CD4-positive, alpha-beta T cell (primary cell): Measurements from ENCODE around the gene TP53INP2. TPM values are rescaled to one million over a fixed set of nuclear protein-coding genes. Genes with fewer than 3 reads are reported as not detected.
A peak's percentile ranks its signal among the peaks of the same experiment; 100 is the strongest.

Experiments
- ATAC-seq: fragments of 200-7000 bp; cut with Tn5 transposase; one replicate; pipeline ENCODE4 v1.10.0; 2022; ENCODE audit warnings: mild to moderate bottlenecking; ENCODE audit not compliant: poor library complexity
- CTCF ChIA-PET: fragments of 350-600 bp; sonication (Branson Sonifier 250); formaldehyde crosslinking; loops from one replicate; lab custom pipeline; 2021; ENCODE audit warnings: antibody characterized with exemption, inconsistent platforms; lab: Charles Lee
- POLR2A ChIA-PET: fragments of 350-600 bp; sonication (Branson Sonifier 250); formaldehyde crosslinking; loops from one replicate; lab custom pipeline; 2021; ENCODE audit warnings: antibody characterized with exemption, inconsistent platforms; lab: Charles Lee
- DNase-seq, 14 experiments: peaks; one replicate each; pipeline ENCODE4 v3.0.0-alpha.2; 2013 to 2020; ENCODE audit warnings: mixed read lengths in 2 of 14
- H3K27ac ChIP-seq, 2 donors: one replicate each; pipeline versions ENCODE4 v1.5.1 to v1.7.0; 2013; ENCODE audit warnings: low read length in 2 of 2, low read depth in 1 of 2, mild to moderate bottlenecking in 1 of 2
- H3K27me3 ChIP-seq, 2 experiments: 1 replicate in 1 of 2; 2 replicates in 1 of 2; pipeline versions ENCODE4 v1.6.1 to v1.7.0; 2013; ENCODE audit warnings: low read length in 2 of 2, control low read depth in 1 of 2, mild to moderate bottlenecking in 1 of 2, moderate library complexity in 1 of 2; ENCODE audit not compliant: insufficient read depth in 2 of 2, control insufficient read depth in 1 of 2
- H3K36me3 ChIP-seq: one replicate; pipeline ENCODE4 v1.6.1; 2013; ENCODE audit warnings: low read length, control low read depth; ENCODE audit not compliant: insufficient read depth
- H3K4me1 ChIP-seq: one replicate; pipeline ENCODE4 v1.6.1; 2013; ENCODE audit warnings: low read length, control low read depth; ENCODE audit not compliant: insufficient read depth
- H3K4me3 ChIP-seq: one replicate; pipeline ENCODE4 v1.5.1; 2013; ENCODE audit warnings: mild to moderate bottlenecking, low read length, moderate library complexity
- H3K9me3 ChIP-seq, 2 experiments: 1 replicate in 1 of 2; 2 replicates in 1 of 2; pipeline versions ENCODE4 v1.6.1 to v1.7.0; 2013; ENCODE audit warnings: low read length in 2 of 2, mild to moderate bottlenecking in 2 of 2, control low read depth in 1 of 2, moderate library complexity in 1 of 2; ENCODE audit not compliant: control insufficient read depth in 1 of 2, insufficient read depth in 1 of 2
- H3K27ac Mint-ChIP-seq: one replicate; pipeline ENCODE4 v1.8.0; 2020; ENCODE audit warnings: mixed read lengths
- H3K27me3 Mint-ChIP-seq: one replicate; pipeline ENCODE4 v1.8.0; 2021; ENCODE audit warnings: mixed read lengths
- H3K36me3 Mint-ChIP-seq: one replicate; pipeline ENCODE4 v1.8.0; 2021; ENCODE audit warnings: low read depth, mixed read lengths
- H3K4me1 Mint-ChIP-seq: one replicate; pipeline ENCODE4 v1.8.0; 2021; ENCODE audit warnings: low read depth, mixed read lengths
- H3K4me3 Mint-ChIP-seq: one replicate; pipeline ENCODE4 v1.8.0; 2020; ENCODE audit warnings: mild to moderate bottlenecking, mixed read lengths
- H3K9me3 Mint-ChIP-seq: one replicate; pipeline ENCODE4 v1.8.0; 2020; ENCODE audit warnings: mixed read lengths
- CTCF ChIP-seq: fragments of 200-600 bp; IDR thresholded peaks from one replicate; pipeline ENCODE4 v1.8.0; 2022; ENCODE audit warnings: antibody characterized with exemption, mild to moderate bottlenecking
- intact Hi-C, 2 experiments: fragments of 100-400 bp; cut with DNase I in 1 of 2; cut with micrococcal nuclease in 1 of 2; formaldehyde crosslinking; loops; one replicate each; pipeline versions ENCODE4 v1.15.1 to v1.9.0; 2023 to 2025; cut with DNase I, micrococcal nuclease
- total RNA-seq, 174 experiments: library from RNA in 2 of 174; stranded (reverse) in 2 of 174; gene quantifications; one replicate each; pipeline ENCODE4 v1.2.3 and lab custom pipeline; 2021 to 2026

Gene TP53INP2
- total RNA-seq, 2 experiments from 2014 or later = 65.8 to 72.7 TPM

GRCh38 chr20:34703061-34703423 lies 1.1 kb upstream of the TP53INP2 start:
- no peak for DNase-seq
- H3K27me3 Mint-ChIP-seq = peaks cover 13% of the 10 kb centered on the region
- H3K36me3 Mint-ChIP-seq = peaks cover 14% of the 10 kb centered on the region
- peaks cover 22% of the 10 kb centered on the region for H3K4me1 ChIP-seq
- no peaks in the 10 kb centered on the region for H3K36me3 ChIP-seq
- no peak overlapping the region for H3K27ac ChIP-seq
- TF ChIP-seq CTCF = no peak
- H3K4me1 Mint-ChIP-seq = peaks cover 29% of the 10 kb centered on the region
- intact Hi-C loops = loop anchor here (5.0 to 10.0 kb wide), 2 partner anchors 146 to 588 kb away; partner anchors contain the start of genes EIF2S2 (in 1 of the 2) and MAP1LC3A (in 1 of the 2)
- peak overlapping the region; percentile 94 for H3K4me3 ChIP-seq
- POLR2A ChIA-PET = interaction anchor here (1.6 to 2.5 kb wide), 2 partner anchors 21 to 25 kb away, joined by 3 to 24 read pairs; partner anchors contain the start of gene PIGU
- peak overlapping the region; percentile 94 for H3K27ac Mint-ChIP-seq
- peak overlapping the region; percentile 95 for H3K4me3 Mint-ChIP-seq
- no peaks in the 10 kb centered on the region for H3K9me3 Mint-ChIP-seq
- no peaks in the 10 kb centered on the region for H3K27me3 ChIP-seq
- no peaks in the 10 kb centered on the region for H3K9me3 ChIP-seq
- ATAC-seq = no peak
- CTCF ChIA-PET = interaction anchor here (1.0 to 2.0 kb wide), 3 partner anchors 26 to 166 kb away, joined by 3 to 7 read pairs (median 4); partner anchors contain the start of gene PIGU

GRCh38 chr20:34703424-34704176 lies 544 bp upstream of the TP53INP2 start:
- peak overlapping the region; percentile 52 to 69 for H3K27ac ChIP-seq
- Mint-ChIP-seq H3K36me3 (peaks cover 14% of the 10 kb centered on the region), H3K4me3 (peak overlapping the region; percentile 95), H3K27me3 (peaks cover 13% of the 10 kb centered on the region), H3K27ac (peak overlapping the region; percentile 94), H3K9me3 (no peaks in the 10 kb centered on the region), H3K4me1 (peaks cover 34% of the 10 kb centered on the region)
- peak; percentile 7 for ATAC-seq
- ChIA-PET POLR2A (interaction anchor here (0.7 to 2.5 kb wide), 7 partner anchors 21 to 1251 kb away, joined by 3 to 24 read pairs (median 4); partner anchors contain the start of genes DYNLRB1, ERGIC3, PIGU and SCAND1), CTCF (interaction anchor here (1.0 to 2.0 kb wide), 4 partner anchors 10 to 166 kb away, joined by 3 to 7 read pairs (median 4); partner anchors contain the start of gene PIGU)
- no peaks in the 10 kb centered on the region for H3K9me3 ChIP-seq
- peak in 5 of 14 experiments; percentile 6 to 51 (median 25) for DNase-seq
- peak overlapping the region; percentile 94 for H3K4me3 ChIP-seq
- H3K36me3 ChIP-seq = no peaks in the 10 kb centered on the region
- intact Hi-C loops = loop anchor here (1.0 to 10.0 kb wide), 3 partner anchors 26 to 589 kb away; partner anchors contain the start of genes PIGU (in 2 of the 2), EIF2S2 (in 1 of the 2) and MAP1LC3A (in 1 of the 2)
- H3K27me3 ChIP-seq = no peaks in the 10 kb centered on the region
- peaks cover 25% of the 10 kb centered on the region for H3K4me1 ChIP-seq
- TF ChIP-seq CTCF = no peak

GRCh38 chr20:34705008-34705396 lies 858 bp downstream of the TP53INP2 start:
- H3K36me3 ChIP-seq = no peaks in the 10 kb centered on the region
- peak overlapping the region; percentile 94 for H3K27ac Mint-ChIP-seq
- H3K9me3 Mint-ChIP-seq = no peaks in the 10 kb centered on the region
- ATAC-seq (no peak), DNase-seq (no peak)
- peak overlapping the region; percentile 97 for H3K4me3 Mint-ChIP-seq
- TF ChIP-seq CTCF = no peak
- peaks cover 34% of the 10 kb centered on the region for H3K4me1 ChIP-seq
- peak overlapping the region; percentile 59 to 69 for H3K27ac ChIP-seq
- H3K9me3 ChIP-seq = no peaks in the 10 kb centered on the region
- intact Hi-C loops = loop anchor here (5.0 to 10.0 kb wide), 3 partner anchors 148 to 590 kb away; partner anchors contain the start of genes DYNLRB1 (in 1 of the 2), EIF2S2 (in 1 of the 2) and MAP1LC3A (in 1 of the 2)
- peaks cover 13% of the 10 kb centered on the region for H3K27me3 Mint-ChIP-seq
- peaks cover 36% of the 10 kb centered on the region for H3K4me1 Mint-ChIP-seq
- ChIA-PET POLR2A (interaction anchor here (2.5 kb wide), 1 partner anchor 27 kb away, joined by 24 read pairs; the partner anchor contains the start of gene PIGU), CTCF (interaction anchor here (0.6 to 1.3 kb wide), 3 partner anchors 9 to 829 kb away, joined by 3 read pairs; no protein-coding TSS in a partner anchor)
- peaks cover 19% of the 10 kb centered on the region for H3K36me3 Mint-ChIP-seq
- H3K4me3 ChIP-seq = peak overlapping the region; percentile 94
- no peaks in the 10 kb centered on the region for H3K27me3 ChIP-seq
